Endodermal cell (in vitro differentiated cells): ENCODE data around the gene SCFD2. TPM values are rescaled to one million over a fixed set of nuclear protein-coding genes. Genes with fewer than 3 reads are reported as not detected.
"Not testable (repeated sequence)": the region's sequence is repeated elsewhere in the genome, so short reads cannot be mapped to it uniquely, and the experiment has no call there.

Source experiments
- DNase-seq: peaks from one replicate; pipeline ENCODE4 v3.0.0-alpha.2; 2017
- H3K27ac ChIP-seq: 2 replicates; pipeline ENCODE4 v1.5.1; 2013; ENCODE audit warnings: mild to moderate bottlenecking, low read depth, low read length, moderate library complexity
- H3K27me3 ChIP-seq: 2 replicates; pipeline ENCODE4 v1.6.1; 2013; ENCODE audit warnings: mild to moderate bottlenecking, low read length, moderate library complexity; ENCODE audit not compliant: insufficient read depth, control insufficient read depth, poor library complexity, severe bottlenecking
- H3K36me3 ChIP-seq: 2 replicates; pipeline ENCODE4 v1.7.0; 2013; ENCODE audit warnings: mild to moderate bottlenecking, low read length, moderate library complexity; ENCODE audit not compliant: control insufficient read depth, insufficient read depth
- H3K4me1 ChIP-seq: one replicate; pipeline ENCODE4 v1.7.0; 2013; ENCODE audit warnings: low read length; ENCODE audit not compliant: control insufficient read depth, insufficient read depth
- H3K4me3 ChIP-seq: 2 replicates; pipeline ENCODE4 v1.5.1; 2013; ENCODE audit warnings: mild to moderate bottlenecking, low read length, moderate library complexity
- H3K9ac ChIP-seq: 2 replicates; pipeline ENCODE4 v1.6.1; 2013; ENCODE audit warnings: mild to moderate bottlenecking, low read length, moderate library complexity; ENCODE audit not compliant: poor library complexity, severe bottlenecking; ENCODE audit errors: extremely low read depth
- H3K9me3 ChIP-seq: 2 replicates; pipeline ENCODE4 v1.6.1; 2013; ENCODE audit warnings: mild to moderate bottlenecking, low read length, moderate library complexity; ENCODE audit not compliant: control insufficient read depth
- H3K27ac Mint-ChIP-seq: 2 replicates; pipeline ENCODE4 v1.8.0; 2020; ENCODE audit warnings: mixed read lengths
- H3K27me3 Mint-ChIP-seq: 2 replicates; pipeline ENCODE4 v1.8.0; 2021; ENCODE audit warnings: mild to moderate bottlenecking, mixed read lengths; ENCODE audit not compliant: insufficient read depth
- H3K36me3 Mint-ChIP-seq: 2 replicates; pipeline ENCODE4 v1.8.0; 2020; ENCODE audit warnings: low read depth, mixed read lengths
- H3K4me1 Mint-ChIP-seq: 2 replicates; pipeline ENCODE4 v1.8.0; 2020; ENCODE audit warnings: mixed read lengths
- H3K4me3 Mint-ChIP-seq: 2 replicates; pipeline ENCODE4 v1.8.0; 2020; ENCODE audit warnings: mild to moderate bottlenecking, moderate library complexity, mixed read lengths
- H3K9me3 Mint-ChIP-seq: 2 replicates; pipeline ENCODE4 v1.8.0; 2020; ENCODE audit warnings: mild to moderate bottlenecking, mixed read lengths
- WGBS, 2 experiments: methylation state at CpG; one replicate each; pipeline versions ENCODE4 v1.1.5 to v1.1.7; 2013; ENCODE audit warnings: missing lambda C conversion rate in 2 of 2, mixed read lengths in 1 of 2; ENCODE audit not compliant: insufficient coverage in 1 of 2, insufficient read length in 1 of 2; 5-methylcytosine and 5-hydroxymethylcytosine counted together
- total RNA-seq, 2 donors: library from RNA; stranded (reverse); fragmentation: NEBNext Ultra II Directional in 1 of 2; extraction: Animal tissue kit (Norgen Biotek cat#: 25700) in 1 of 2; gene quantifications; 2 replicates in 1 of 2; 3 replicates in 1 of 2; pipeline ENCODE4 v1.2.1, GENCODE V29; 2021
- TF ChIP-seq, protein P1 (sequence below): fragments of 200-600 bp; sonication (generic); conservative IDR thresholded peaks from 2 replicates; pipeline ENCODE4 v1.5.0; 2021; ENCODE audit warnings: antibody characterized with exemption, mild to moderate bottlenecking

The SCFD2 gene
- total RNA-seq, 2 donors from 2014 or later: 5.7 to 6.5 TPM

DNA sequence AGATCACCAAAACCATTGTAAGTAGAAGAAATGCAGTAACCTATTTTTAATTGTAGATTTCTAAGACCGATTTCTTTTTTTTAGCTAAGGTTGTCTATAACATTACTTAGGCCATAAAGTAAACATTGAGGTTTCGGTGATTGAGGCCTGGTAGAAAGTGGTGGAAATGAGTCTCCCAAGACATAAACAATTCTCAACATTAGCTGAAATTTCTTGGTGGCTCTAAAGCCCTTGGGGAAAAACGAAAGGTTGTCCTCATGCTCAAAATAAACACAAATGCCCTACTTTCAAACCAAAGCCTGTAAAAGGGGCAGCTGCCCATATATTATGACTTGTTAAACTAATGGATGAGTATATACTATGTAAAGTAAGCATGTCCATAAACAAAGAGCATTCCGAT, 98.8 kb downstream of the SCFD2 start:
- TF ChIP-seq, protein P1, sequence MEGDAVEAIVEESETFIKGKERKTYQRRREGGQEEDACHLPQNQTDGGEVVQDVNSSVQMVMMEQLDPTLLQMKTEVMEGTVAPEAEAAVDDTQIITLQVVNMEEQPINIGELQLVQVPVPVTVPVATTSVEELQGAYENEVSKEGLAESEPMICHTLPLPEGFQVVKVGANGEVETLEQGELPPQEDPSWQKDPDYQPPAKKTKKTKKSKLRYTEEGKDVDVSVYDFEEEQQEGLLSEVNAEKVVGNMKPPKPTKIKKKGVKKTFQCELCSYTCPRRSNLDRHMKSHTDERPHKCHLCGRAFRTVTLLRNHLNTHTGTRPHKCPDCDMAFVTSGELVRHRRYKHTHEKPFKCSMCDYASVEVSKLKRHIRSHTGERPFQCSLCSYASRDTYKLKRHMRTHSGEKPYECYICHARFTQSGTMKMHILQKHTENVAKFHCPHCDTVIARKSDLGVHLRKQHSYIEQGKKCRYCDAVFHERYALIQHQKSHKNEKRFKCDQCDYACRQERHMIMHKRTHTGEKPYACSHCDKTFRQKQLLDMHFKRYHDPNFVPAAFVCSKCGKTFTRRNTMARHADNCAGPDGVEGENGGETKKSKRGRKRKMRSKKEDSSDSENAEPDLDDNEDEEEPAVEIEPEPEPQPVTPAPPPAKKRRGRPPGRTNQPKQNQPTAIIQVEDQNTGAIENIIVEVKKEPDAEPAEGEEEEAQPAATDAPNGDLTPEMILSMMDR: no peak
- H3K4me3 Mint-ChIP-seq: no peak overlapping the region
- H3K4me3 ChIP-seq: no peak overlapping the region
- H3K27ac ChIP-seq: no peak overlapping the region
- no peak overlapping the region for H3K27ac Mint-ChIP-seq
- H3K27me3 ChIP-seq: no peaks in the 10 kb centered on the region
- H3K4me1 Mint-ChIP-seq: no peaks in the 10 kb centered on the region
- no peaks in the 10 kb centered on the region for H3K9me3 ChIP-seq
- H3K4me1 ChIP-seq: no peaks in the 10 kb centered on the region
- no peak for DNase-seq
- H3K36me3 Mint-ChIP-seq: peaks cover 2% of the 10 kb centered on the region
- no peak overlapping the region for H3K9ac ChIP-seq
- H3K36me3 ChIP-seq: no peaks in the 10 kb centered on the region
- H3K27me3 Mint-ChIP-seq: no peaks in the 10 kb centered on the region
- H3K9me3 Mint-ChIP-seq: peaks cover 10% of the 10 kb centered on the region
- 95 to 100% methylated on average over 1 to 4 of the region's 4 CpGs for WGBS, 2 experiments

DNA sequence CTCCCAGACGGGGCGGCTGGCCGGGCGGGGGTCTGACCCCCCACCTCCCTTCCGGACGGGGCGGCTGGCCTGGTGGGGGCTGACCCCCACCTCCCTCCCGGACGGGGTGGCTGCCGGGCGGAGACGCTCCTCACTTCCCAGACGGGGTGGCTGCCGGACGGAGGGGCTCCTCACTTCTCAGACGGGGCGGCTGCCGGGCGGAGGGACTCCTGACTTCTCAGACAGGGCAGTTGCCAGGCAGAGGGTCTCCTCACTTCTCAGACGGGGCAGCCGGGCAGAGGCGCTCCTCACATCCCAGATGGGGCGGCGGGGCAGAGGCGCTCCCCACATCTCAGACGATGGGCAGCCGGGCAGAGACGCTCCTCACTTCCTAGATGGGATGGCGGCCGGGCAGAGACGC, 109.9 kb downstream of the SCFD2 start:
- peaks cover 39% of the 10 kb centered on the region for H3K9me3 Mint-ChIP-seq
- H3K27me3 Mint-ChIP-seq: not testable (repeated sequence)

DNA sequence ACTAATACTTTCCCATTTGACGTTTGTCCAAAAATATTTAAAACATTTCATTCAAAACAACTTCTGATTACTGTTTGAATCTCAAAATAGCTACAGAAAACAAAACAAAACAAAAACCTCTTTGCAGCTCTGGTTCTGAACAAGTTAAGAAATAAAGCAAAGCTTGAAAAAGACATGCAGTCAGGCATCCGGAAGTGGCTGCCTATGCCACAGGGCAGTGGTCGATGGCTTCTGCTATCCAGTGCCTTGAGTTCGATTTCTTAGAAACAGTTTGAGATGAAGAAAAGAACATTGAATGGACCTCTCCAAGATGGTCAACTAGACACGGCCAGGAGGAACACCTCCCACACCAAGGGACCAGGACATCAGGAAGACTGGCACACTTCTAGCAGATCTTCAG, 125.3 kb downstream of the SCFD2 start:
- no peaks in the 10 kb centered on the region for H3K36me3 ChIP-seq
- Mint-ChIP-seq H3K4me1 (no peaks in the 10 kb centered on the region), H3K9me3 (peaks cover 23% of the 10 kb centered on the region), H3K27ac (no peak overlapping the region), H3K36me3 (peaks cover 3% of the 10 kb centered on the region), H3K4me3 (no peak overlapping the region), H3K27me3 (no peaks in the 10 kb centered on the region)
- TF ChIP-seq, protein P1: no peak
- no peaks in the 10 kb centered on the region for H3K4me1 ChIP-seq
- no peaks in the 10 kb centered on the region for H3K27me3 ChIP-seq
- H3K9me3 ChIP-seq: no peaks in the 10 kb centered on the region
- no peak overlapping the region for H3K4me3 ChIP-seq
- WGBS, 2 experiments: 71 to 83% methylated on average over 4 to 5 of the region's 5 CpGs
- no peak for DNase-seq
- H3K27ac ChIP-seq: no peak overlapping the region
- no peak overlapping the region for H3K9ac ChIP-seq

More for the DNA sequence above, 109.9 kb downstream of the SCFD2 start:
- not testable (repeated sequence) for H3K4me1 Mint-ChIP-seq, H3K4me3 ChIP-seq, H3K27me3 ChIP-seq, H3K27ac Mint-ChIP-seq, DNase-seq, H3K36me3 Mint-ChIP-seq, H3K27ac ChIP-seq, H3K9ac ChIP-seq, H3K4me1 ChIP-seq, H3K4me3 Mint-ChIP-seq, H3K36me3 ChIP-seq, H3K9me3 ChIP-seq
- 93% methylated on average over 20 of the region's 31 CpGs; no CpG with 5 or more reads in 1 of the 2 experiments for WGBS, 2 experiments

DNA sequence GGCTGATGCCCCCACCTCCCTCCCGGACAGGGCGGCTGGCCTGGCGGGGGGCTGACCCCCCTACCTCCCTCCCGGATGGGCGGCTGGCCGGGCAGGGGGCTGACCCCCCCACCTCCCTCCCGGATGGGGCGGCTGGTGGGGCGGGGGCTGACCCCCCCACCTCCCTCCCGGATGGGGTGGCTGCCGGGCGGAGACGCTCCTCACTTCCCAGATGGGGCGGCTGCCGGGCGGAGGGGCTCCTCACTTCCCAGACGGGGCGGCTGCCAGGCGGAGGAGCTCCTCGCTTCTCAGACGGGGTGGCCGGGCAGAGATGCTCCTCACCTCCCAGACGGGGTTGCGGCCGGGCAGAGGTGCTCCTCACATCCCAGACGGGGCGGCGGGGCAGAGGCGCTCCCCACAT, 127.5 kb downstream of the SCFD2 start:
- H3K9ac ChIP-seq, H3K36me3 Mint-ChIP-seq, H3K27me3 Mint-ChIP-seq, H3K4me3 Mint-ChIP-seq, H3K4me3 ChIP-seq, DNase-seq, H3K4me1 ChIP-seq, H3K36me3 ChIP-seq, H3K27ac Mint-ChIP-seq, H3K4me1 Mint-ChIP-seq, H3K9me3 ChIP-seq, H3K27ac ChIP-seq, H3K27me3 ChIP-seq: not testable (repeated sequence)
- 97% methylated on average over 11 of the region's 29 CpGs; no CpG with 5 or more reads in 1 of the 2 experiments for WGBS, 2 experiments
- H3K9me3 Mint-ChIP-seq: peaks cover 19% of the 10 kb centered on the region

DNA sequence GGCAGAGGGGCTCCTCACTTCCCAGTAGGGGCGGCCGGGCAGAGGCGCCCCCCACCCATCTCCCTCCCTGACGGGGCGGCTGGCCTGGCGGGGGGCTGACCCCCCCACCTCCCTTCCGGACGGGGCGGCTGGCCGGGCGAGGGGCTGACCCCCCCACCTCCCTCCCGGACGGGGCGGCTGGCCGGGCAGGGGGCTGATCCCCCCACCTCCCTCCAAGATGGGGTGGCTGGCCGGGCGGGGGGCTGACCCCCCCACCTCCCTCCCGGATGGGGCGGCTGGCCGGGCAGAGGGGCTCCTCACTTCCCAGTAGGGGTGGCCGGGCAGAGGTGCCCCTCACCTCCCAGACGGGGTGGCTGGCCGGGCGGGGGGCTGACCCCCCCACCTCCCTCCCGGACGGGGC, 128.1 kb downstream of the SCFD2 start:
- not testable (repeated sequence) for H3K4me1 ChIP-seq, DNase-seq, H3K27me3 ChIP-seq, H3K9me3 ChIP-seq, H3K36me3 Mint-ChIP-seq, H3K27ac Mint-ChIP-seq, H3K4me3 Mint-ChIP-seq, H3K27ac ChIP-seq, H3K27me3 Mint-ChIP-seq, H3K4me3 ChIP-seq, H3K4me1 Mint-ChIP-seq, H3K36me3 ChIP-seq, H3K9ac ChIP-seq
- 100% methylated on average over 1 of the region's 26 CpGs; no CpG with 5 or more reads in 1 of the 2 experiments for WGBS, 2 experiments
- peaks cover 19% of the 10 kb centered on the region for H3K9me3 Mint-ChIP-seq

DNA sequence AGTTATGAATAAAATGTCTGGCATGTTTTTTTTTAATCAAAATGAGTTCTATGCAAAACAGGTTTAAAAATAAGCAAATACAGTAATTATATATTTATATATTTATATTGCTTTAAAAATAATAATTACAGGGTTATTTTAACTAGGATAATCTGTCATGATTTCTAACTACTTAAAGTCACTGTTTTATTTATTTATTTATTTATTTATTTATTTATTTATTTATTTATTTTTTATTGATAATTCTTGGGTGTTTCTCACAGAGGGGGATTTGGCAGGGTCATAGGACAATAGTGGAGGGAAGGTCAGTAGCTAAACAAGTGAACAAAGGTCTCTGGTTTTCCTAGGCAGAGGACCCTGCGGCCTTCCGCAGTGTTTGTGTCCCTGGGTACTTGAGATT, 129.2 kb downstream of the SCFD2 start:
- not testable (repeated sequence) for H3K27me3 ChIP-seq, H3K4me1 ChIP-seq, H3K4me3 Mint-ChIP-seq, H3K4me1 Mint-ChIP-seq, H3K9ac ChIP-seq, H3K36me3 Mint-ChIP-seq, H3K27ac ChIP-seq, H3K36me3 ChIP-seq, H3K27me3 Mint-ChIP-seq, H3K4me3 ChIP-seq, DNase-seq, H3K9me3 ChIP-seq, H3K27ac Mint-ChIP-seq
- H3K9me3 Mint-ChIP-seq: peaks cover 19% of the 10 kb centered on the region
- no CpG with 5 or more reads among the region's 2 CpGs for WGBS, 2 experiments
